Upper lobe of left lung (tissue), 6 donors: Measurements from ENCODE around the gene PCGF3. TPM values are rescaled to one million over a fixed set of nuclear protein-coding genes. Genes with fewer than 3 reads are reported as not detected.

Experiments used
- ATAC-seq, 2 donors: fragments of 200-7000 bp; cut with Tn5 transposase; one replicate each; pipeline ENCODE4 v1.9.1; 2022; ENCODE audit warnings: mild to moderate bottlenecking in 2 of 2, moderate library complexity in 2 of 2; ENCODE audit not compliant: low FRiP score in 2 of 2
- DNase-seq, 2 donors: peaks; one replicate each; pipeline ENCODE4 v3.0.0-alpha.2; 2019 to 2020
- H3K27ac ChIP-seq, 4 donors: fragments of 200-600 bp; sonication (generic); one replicate each; pipeline ENCODE4 v1.5.1; 2016 to 2019
- H3K27me3 ChIP-seq, 4 donors: fragments of 200-600 bp; sonication (generic); one replicate each; pipeline ENCODE4 v1.5.1; 2017 to 2019
- H3K36me3 ChIP-seq, 4 donors: fragments of 200-600 bp; sonication (generic); one replicate each; pipeline ENCODE4 v1.5.1; 2016 to 2019
- H3K4me1 ChIP-seq, 4 donors: fragments of 200-600 bp; sonication (generic); one replicate each; pipeline ENCODE4 v1.5.1; 2018 to 2019
- H3K4me3 ChIP-seq, 4 donors: fragments of 200-600 bp; sonication (generic); one replicate each; pipeline ENCODE4 v1.5.1; 2017 to 2019; ENCODE audit warnings: mild to moderate bottlenecking in 2 of 4, moderate library complexity in 1 of 4
- H3K9me3 ChIP-seq, 4 donors: fragments of 200-600 bp; sonication (generic); one replicate each; pipeline ENCODE4 v1.5.1; 2018 to 2019
- CTCF ChIP-seq, 6 experiments: fragments of 450-650 bp in 4 of 6; fragments of 200-600 bp in 2 of 6; sonication (generic) in 2 of 6; IDR thresholded peaks; one replicate each; pipeline ENCODE4 v1.5.1; 2016 to 2019; ENCODE audit warnings: antibody characterized with exemption in 6 of 6
- EP300 ChIP-seq, 4 donors: sonication (generic); formaldehyde crosslinking; IDR thresholded peaks; one replicate each; pipeline ENCODE4 v1.5.1; 2017; ENCODE audit warnings: antibody characterized with exemption in 4 of 4, control low read depth in 2 of 4
- POLR2A ChIP-seq, 4 donors: fragments of 450-650 bp; IDR thresholded peaks; one replicate each; pipeline ENCODE4 v1.5.1; 2016 to 2017; ENCODE audit warnings: antibody characterized with exemption in 4 of 4, mild to moderate bottlenecking in 2 of 4
- POLR2AphosphoS5 ChIP-seq, 2 donors: sonication (generic); formaldehyde crosslinking; IDR thresholded peaks; one replicate each; pipeline ENCODE4 v1.5.1; 2017; ENCODE audit warnings: antibody characterized with exemption in 2 of 2
- WGBS, 2 donors: methylation state at CpG; one replicate each; pipeline ENCODE4 v1.1.5; 2017 to 2018; 5-methylcytosine and 5-hydroxymethylcytosine counted together
- total RNA-seq, 6 donors: library from RNA; depleted of rRNA in 4 of 6; stranded (reverse); fragments of >200 nt in 4 of 6; gene quantifications; one replicate each; pipeline versions ENCODE4 v1.1.0 to v1.2.1, GENCODE V29; 2016 to 2021
- donor health status: DM: no; HTN: no; CAD: no; lungs with moderate emphysema.
- donor health status: DM: no; HTN: yes; CAD: no; lungs with severe emphysema.

The PCGF3 gene
- total RNA-seq, 6 donors from 2014 or later = 36.4 to 150 (median 41.0) TPM

GRCh38 chr4:763191-763810 lies 57.7 kb downstream of the PCGF3 start:
- Histone ChIP-seq H3K4me1 (peaks cover 0 to 10% (median 3%) of the 10 kb centered on the region in 4 donors), H3K36me3 (peaks cover 11 to 80% (median 59%) of the 10 kb centered on the region in 4 donors), H3K27ac (no peak overlapping the region), H3K27me3 (no peaks in the 10 kb centered on the region), H3K9me3 (no peaks in the 10 kb centered on the region), H3K4me3 (no peak overlapping the region)
- 94 to 95% methylated on average over 22 to 23 of the region's 23 CpGs for WGBS, 2 donors
- ATAC-seq (no peak), DNase-seq (no peak)
- TF ChIP-seq EP300 (IDR thresholded peaks at IDR 0.05) = no peak
- TF ChIP-seq POLR2AphosphoS5 (IDR thresholded peaks at IDR 0.05) = no peak
- TF ChIP-seq CTCF (IDR thresholded peaks at IDR 0.05) = no peak
- no peak for TF ChIP-seq POLR2A (IDR thresholded peaks at IDR 0.05)

GRCh38 chr4:763922-764321 lies 58.3 kb downstream of the PCGF3 start:
- 85 to 88% methylated on average over 4 to 11 of the region's 11 CpGs for WGBS, 2 donors
- Histone ChIP-seq H3K27me3 (no peaks in the 10 kb centered on the region), H3K4me3 (no peak overlapping the region), H3K27ac (peak overlapping the region in 1 of 4 donors; percentile 7), H3K4me1 (peaks cover 0 to 10% (median 3%) of the 10 kb centered on the region in 4 donors), H3K36me3 (peaks cover 11 to 87% (median 60%) of the 10 kb centered on the region in 4 donors), H3K9me3 (no peaks in the 10 kb centered on the region)
- DNase-seq (no peak), ATAC-seq (peak in 1 of 2 donors; percentile 39)
- no peak for TF ChIP-seq EP300 (IDR thresholded peaks at IDR 0.05)
- no peak for TF ChIP-seq POLR2A (IDR thresholded peaks at IDR 0.05)
- TF ChIP-seq POLR2AphosphoS5 (IDR thresholded peaks at IDR 0.05) = no peak
- TF ChIP-seq CTCF (IDR thresholded peaks at IDR 0.05) = no peak

GRCh38 chr4:764405-765169 lies 59.0 kb downstream of the PCGF3 start:
- ATAC-seq (peak in 1 of 2 donors; percentile 23), DNase-seq (no peak)
- no peak for TF ChIP-seq EP300 (IDR thresholded peaks at IDR 0.05)
- TF ChIP-seq POLR2AphosphoS5 (IDR thresholded peaks at IDR 0.05) = no peak
- TF ChIP-seq POLR2A (IDR thresholded peaks at IDR 0.05) = no peak
- no peak for TF ChIP-seq CTCF (IDR thresholded peaks at IDR 0.05)
- Histone ChIP-seq H3K27me3 (no peaks in the 10 kb centered on the region), H3K36me3 (peaks cover 11 to 93% (median 67%) of the 10 kb centered on the region in 4 donors), H3K4me1 (peaks cover 0 to 10% (median 3%) of the 10 kb centered on the region in 4 donors), H3K4me3 (no peak overlapping the region), H3K9me3 (no peaks in the 10 kb centered on the region), H3K27ac (peak overlapping the region in 1 of 4 donors; percentile 7)
- 85 to 92% methylated on average over 14 to 15 of the region's 16 CpGs for WGBS, 2 donors

GRCh38 chr4:766152-766515 lies 60.5 kb downstream of the PCGF3 start:
- TF ChIP-seq EP300 (IDR thresholded peaks at IDR 0.05) (no peak), POLR2AphosphoS5 (IDR thresholded peaks at IDR 0.05) (no peak), CTCF (IDR thresholded peaks at IDR 0.05) (no peak), POLR2A (IDR thresholded peaks at IDR 0.05) (no peak)
- H3K27ac ChIP-seq = peak overlapping the region in 1 of 4 donors; percentile 41
- H3K36me3 ChIP-seq = peaks cover 11 to 100% (median 67%) of the 10 kb centered on the region in 4 donors
- peaks cover 0 to 10% (median 3%) of the 10 kb centered on the region in 4 donors for H3K4me1 ChIP-seq
- 76 to 78% methylated on average over 7 of the region's 7 CpGs for WGBS, 2 donors
- no peaks in the 10 kb centered on the region for H3K27me3 ChIP-seq
- DNase-seq = no peak
- ATAC-seq = no peak
- H3K9me3 ChIP-seq = no peaks in the 10 kb centered on the region
- no peak overlapping the region for H3K4me3 ChIP-seq
